CD4-positive, alpha-beta T cell (primary cell): Measurements from ENCODE around the gene RADIL. TPM values are rescaled to one million over a fixed set of nuclear protein-coding genes. Genes with fewer than 3 reads are reported as not detected.

Experiments
- ATAC-seq: fragments of 200-7000 bp; cut with Tn5 transposase; one replicate; pipeline ENCODE4 v1.10.0; 2022; ENCODE audit warnings: mild to moderate bottlenecking; ENCODE audit not compliant: poor library complexity
- CTCF ChIA-PET: fragments of 350-600 bp; sonication (Branson Sonifier 250); formaldehyde crosslinking; loops from one replicate; lab custom pipeline; 2021; ENCODE audit warnings: antibody characterized with exemption, inconsistent platforms; lab: Charles Lee
- POLR2A ChIA-PET: fragments of 350-600 bp; sonication (Branson Sonifier 250); formaldehyde crosslinking; loops from one replicate; lab custom pipeline; 2021; ENCODE audit warnings: antibody characterized with exemption, inconsistent platforms; lab: Charles Lee
- DNase-seq, 14 experiments: peaks; one replicate each; pipeline ENCODE4 v3.0.0-alpha.2; 2013 to 2020; ENCODE audit warnings: mixed read lengths in 2 of 14
- H3K27ac ChIP-seq, 2 donors: one replicate each; pipeline versions ENCODE4 v1.5.1 to v1.7.0; 2013; ENCODE audit warnings: low read length in 2 of 2, low read depth in 1 of 2, mild to moderate bottlenecking in 1 of 2
- H3K27me3 ChIP-seq, 2 experiments: 1 replicate in 1 of 2; 2 replicates in 1 of 2; pipeline versions ENCODE4 v1.6.1 to v1.7.0; 2013; ENCODE audit warnings: low read length in 2 of 2, control low read depth in 1 of 2, mild to moderate bottlenecking in 1 of 2, moderate library complexity in 1 of 2; ENCODE audit not compliant: insufficient read depth in 2 of 2, control insufficient read depth in 1 of 2
- H3K36me3 ChIP-seq: one replicate; pipeline ENCODE4 v1.6.1; 2013; ENCODE audit warnings: low read length, control low read depth; ENCODE audit not compliant: insufficient read depth
- H3K4me1 ChIP-seq: one replicate; pipeline ENCODE4 v1.6.1; 2013; ENCODE audit warnings: low read length, control low read depth; ENCODE audit not compliant: insufficient read depth
- H3K4me3 ChIP-seq: one replicate; pipeline ENCODE4 v1.5.1; 2013; ENCODE audit warnings: mild to moderate bottlenecking, low read length, moderate library complexity
- H3K9me3 ChIP-seq, 2 experiments: 1 replicate in 1 of 2; 2 replicates in 1 of 2; pipeline versions ENCODE4 v1.6.1 to v1.7.0; 2013; ENCODE audit warnings: low read length in 2 of 2, mild to moderate bottlenecking in 2 of 2, control low read depth in 1 of 2, moderate library complexity in 1 of 2; ENCODE audit not compliant: control insufficient read depth in 1 of 2, insufficient read depth in 1 of 2
- H3K27ac Mint-ChIP-seq: one replicate; pipeline ENCODE4 v1.8.0; 2020; ENCODE audit warnings: mixed read lengths
- H3K27me3 Mint-ChIP-seq: one replicate; pipeline ENCODE4 v1.8.0; 2021; ENCODE audit warnings: mixed read lengths
- H3K36me3 Mint-ChIP-seq: one replicate; pipeline ENCODE4 v1.8.0; 2021; ENCODE audit warnings: low read depth, mixed read lengths
- H3K4me1 Mint-ChIP-seq: one replicate; pipeline ENCODE4 v1.8.0; 2021; ENCODE audit warnings: low read depth, mixed read lengths
- H3K4me3 Mint-ChIP-seq: one replicate; pipeline ENCODE4 v1.8.0; 2020; ENCODE audit warnings: mild to moderate bottlenecking, mixed read lengths
- H3K9me3 Mint-ChIP-seq: one replicate; pipeline ENCODE4 v1.8.0; 2020; ENCODE audit warnings: mixed read lengths
- intact Hi-C, 2 experiments: fragments of 100-400 bp; cut with DNase I in 1 of 2; cut with micrococcal nuclease in 1 of 2; formaldehyde crosslinking; loops; one replicate each; pipeline versions ENCODE4 v1.15.1 to v1.9.0; 2023 to 2025; cut with DNase I, micrococcal nuclease
- total RNA-seq, 174 experiments: library from RNA in 2 of 174; stranded (reverse) in 2 of 174; gene quantifications; one replicate each; pipeline ENCODE4 v1.2.3 and lab custom pipeline; 2021 to 2026
- TF ChIP-seq, protein P1 (sequence below): fragments of 200-600 bp; IDR thresholded peaks from one replicate; pipeline ENCODE4 v1.8.0; 2022; ENCODE audit warnings: antibody characterized with exemption, mild to moderate bottlenecking

RADIL gene
- total RNA-seq, 2 experiments from 2014 or later = not detected

DNA sequence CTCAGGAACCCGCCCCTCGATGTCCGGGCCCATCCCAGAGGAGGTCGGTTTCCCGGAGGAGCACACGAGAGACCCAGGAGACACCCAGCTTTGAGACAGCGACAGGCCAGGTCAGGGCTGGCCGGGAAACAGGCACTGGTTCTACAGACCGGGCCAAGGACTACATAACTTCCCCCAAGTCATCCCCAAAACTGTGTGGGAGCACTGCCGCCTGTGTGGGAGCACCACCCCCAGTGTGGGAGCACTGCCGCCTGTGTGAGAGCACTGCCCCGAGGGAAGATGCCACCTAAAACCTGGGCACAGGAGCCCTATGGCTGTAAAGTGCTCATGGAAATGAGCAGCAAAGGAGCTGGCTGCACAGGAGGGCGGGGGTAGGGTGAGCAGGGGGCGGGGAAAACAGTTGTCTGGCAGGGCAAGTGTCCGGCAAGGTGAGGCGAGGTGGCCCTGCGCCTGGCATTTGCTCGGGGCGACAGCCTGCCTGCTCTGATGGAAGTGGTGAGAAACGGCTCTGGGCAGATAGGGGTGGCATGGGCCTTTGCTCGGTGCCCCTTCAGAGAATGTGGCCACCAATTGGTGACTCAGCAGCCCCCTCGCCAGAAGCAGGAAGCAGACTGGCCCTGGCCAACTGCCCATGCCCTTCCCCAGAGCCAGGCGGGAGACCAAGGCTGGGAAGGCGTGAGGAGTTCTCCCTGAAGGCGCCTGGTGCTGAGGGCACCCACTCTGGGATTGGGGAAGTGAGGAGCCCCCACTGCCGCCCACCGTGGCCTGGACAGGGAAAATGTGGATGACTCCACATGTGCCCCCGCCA is 47.9 kb downstream of the RADIL start:
- POLR2A ChIA-PET = no interaction called here
- no peaks in the 10 kb centered on the region for H3K36me3 ChIP-seq
- no peak overlapping the region for H3K4me3 Mint-ChIP-seq
- intact Hi-C loops = no loop called here
- no peaks in the 10 kb centered on the region for H3K27me3 ChIP-seq
- H3K4me3 ChIP-seq = no peak overlapping the region
- no peaks in the 10 kb centered on the region for H3K4me1 ChIP-seq
- ATAC-seq (no peak), DNase-seq (no peak)
- H3K4me1 Mint-ChIP-seq = no peaks in the 10 kb centered on the region
- H3K9me3 Mint-ChIP-seq = no peaks in the 10 kb centered on the region
- no peak overlapping the region for H3K27ac ChIP-seq
- no peaks in the 10 kb centered on the region for H3K36me3 Mint-ChIP-seq
- H3K9me3 ChIP-seq = peaks cover 0 to 3% of the 10 kb centered on the region in 2 experiments
- CTCF ChIA-PET = no interaction called here
- no peak overlapping the region for H3K27ac Mint-ChIP-seq
- TF ChIP-seq, protein P1, sequence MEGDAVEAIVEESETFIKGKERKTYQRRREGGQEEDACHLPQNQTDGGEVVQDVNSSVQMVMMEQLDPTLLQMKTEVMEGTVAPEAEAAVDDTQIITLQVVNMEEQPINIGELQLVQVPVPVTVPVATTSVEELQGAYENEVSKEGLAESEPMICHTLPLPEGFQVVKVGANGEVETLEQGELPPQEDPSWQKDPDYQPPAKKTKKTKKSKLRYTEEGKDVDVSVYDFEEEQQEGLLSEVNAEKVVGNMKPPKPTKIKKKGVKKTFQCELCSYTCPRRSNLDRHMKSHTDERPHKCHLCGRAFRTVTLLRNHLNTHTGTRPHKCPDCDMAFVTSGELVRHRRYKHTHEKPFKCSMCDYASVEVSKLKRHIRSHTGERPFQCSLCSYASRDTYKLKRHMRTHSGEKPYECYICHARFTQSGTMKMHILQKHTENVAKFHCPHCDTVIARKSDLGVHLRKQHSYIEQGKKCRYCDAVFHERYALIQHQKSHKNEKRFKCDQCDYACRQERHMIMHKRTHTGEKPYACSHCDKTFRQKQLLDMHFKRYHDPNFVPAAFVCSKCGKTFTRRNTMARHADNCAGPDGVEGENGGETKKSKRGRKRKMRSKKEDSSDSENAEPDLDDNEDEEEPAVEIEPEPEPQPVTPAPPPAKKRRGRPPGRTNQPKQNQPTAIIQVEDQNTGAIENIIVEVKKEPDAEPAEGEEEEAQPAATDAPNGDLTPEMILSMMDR = no peak
- no peaks in the 10 kb centered on the region for H3K27me3 Mint-ChIP-seq

GRCh38 chr7:4834601-4835397 is 48.7 kb downstream of the RADIL start:
- no peaks in the 10 kb centered on the region for H3K9me3 Mint-ChIP-seq
- H3K36me3 Mint-ChIP-seq = no peaks in the 10 kb centered on the region
- no peaks in the 10 kb centered on the region for H3K27me3 ChIP-seq
- no peak overlapping the region for H3K27ac ChIP-seq
- CTCF ChIA-PET = no interaction called here
- H3K4me1 Mint-ChIP-seq = peaks cover 5% of the 10 kb centered on the region
- no peak overlapping the region for H3K27ac Mint-ChIP-seq
- TF ChIP-seq, protein P1 = no peak
- H3K4me3 Mint-ChIP-seq = no peak overlapping the region
- intact Hi-C loops = no loop called here
- no peak for DNase-seq
- POLR2A ChIA-PET = no interaction called here
- H3K9me3 ChIP-seq = peaks cover 0 to 3% of the 10 kb centered on the region in 2 experiments
- peaks cover 4% of the 10 kb centered on the region for H3K4me1 ChIP-seq
- H3K27me3 Mint-ChIP-seq = no peaks in the 10 kb centered on the region
- ATAC-seq = no peak
- H3K36me3 ChIP-seq = no peaks in the 10 kb centered on the region
- H3K4me3 ChIP-seq = no peak overlapping the region

- H3K27ac ChIP-seq = no peak overlapping the region
- DNase-seq (no peak), ATAC-seq (no peak)
- ChIA-PET POLR2A (no interaction called here), CTCF (no interaction called here)
- H3K36me3 ChIP-seq = no peaks in the 10 kb centered on the region
- Mint-ChIP-seq H3K27me3 (no peaks in the 10 kb centered on the region), H3K9me3 (no peaks in the 10 kb centered on the region), H3K36me3 (no peaks in the 10 kb centered on the region), H3K27ac (no peak overlapping the region), H3K4me1 (peaks cover 5% of the 10 kb centered on the region), H3K4me3 (no peak overlapping the region)
- H3K4me1 ChIP-seq = peaks cover 4% of the 10 kb centered on the region
- no peak overlapping the region for H3K4me3 ChIP-seq
- peaks cover 0 to 3% of the 10 kb centered on the region in 2 experiments for H3K9me3 ChIP-seq
- no peaks in the 10 kb centered on the region for H3K27me3 ChIP-seq
- TF ChIP-seq, protein P1 = no peak
- intact Hi-C loops = no loop called here
Observed at GRCh38 chr7:4833691-4834600, 49.6 kb downstream of the RADIL start.
